Activated naive CD4-positive, alpha-beta T cell treated with anti-CD3 and anti-CD28 coated beads for 36 hours (primary cell): Measurements from ENCODE around the gene PRKN. TPM values are rescaled to one million over a fixed set of nuclear protein-coding genes. Genes with fewer than 3 reads are reported as not detected.

Experiments
- CTCF ChIA-PET: fragments of 350-600 bp; sonication (Branson Sonifier 250); formaldehyde crosslinking; loops from one replicate; lab custom pipeline; 2021; ENCODE audit warnings: antibody characterized with exemption; lab: Charles Lee
- DNase-seq: peaks from one replicate; pipeline ENCODE4 v3.0.0-alpha.2; 2020
- H3K27ac Mint-ChIP-seq: one replicate; pipeline ENCODE4 v1.8.0; 2021; ENCODE audit warnings: mild to moderate bottlenecking, mixed read lengths
- H3K27me3 Mint-ChIP-seq: one replicate; pipeline ENCODE4 v1.8.0; 2021; ENCODE audit warnings: low read depth, mixed read lengths
- H3K36me3 Mint-ChIP-seq: one replicate; pipeline ENCODE4 v1.8.0; 2021; ENCODE audit warnings: low read depth, mixed read lengths
- H3K4me1 Mint-ChIP-seq: one replicate; pipeline ENCODE4 v1.8.0; 2021; ENCODE audit warnings: low read depth, mixed read lengths
- H3K4me3 Mint-ChIP-seq: one replicate; pipeline ENCODE4 v1.8.0; 2021; ENCODE audit warnings: mild to moderate bottlenecking, moderate library complexity, mixed read lengths
- H3K9me3 Mint-ChIP-seq: one replicate; pipeline ENCODE4 v1.8.0; 2021; ENCODE audit warnings: mixed read lengths
- intact Hi-C: fragments of 100-400 bp; cut with micrococcal nuclease; formaldehyde crosslinking; loops from one replicate; pipeline ENCODE4 v1.15.1; 2023
- total RNA-seq, 2 experiments: library from RNA; stranded (reverse); gene quantifications; one replicate each; pipeline ENCODE4 v1.2.3, GENCODE V29; 2021

PRKN gene
- total RNA-seq, 2 experiments from 2014 or later: 0.33 to 0.72 TPM

GRCh38 chr6:161740486-161740885, 987.1 kb downstream of the PRKN start:
- CTCF ChIA-PET: no interaction called here
- H3K27me3 Mint-ChIP-seq: no peaks in the 10 kb centered on the region
- DNase-seq: no peak
- no peaks in the 10 kb centered on the region for H3K36me3 Mint-ChIP-seq
- intact Hi-C loops: no loop called here
- H3K9me3 Mint-ChIP-seq: no peaks in the 10 kb centered on the region
- H3K4me3 Mint-ChIP-seq: no peak overlapping the region
- H3K27ac Mint-ChIP-seq: no peak overlapping the region
- no peaks in the 10 kb centered on the region for H3K4me1 Mint-ChIP-seq

DNA sequence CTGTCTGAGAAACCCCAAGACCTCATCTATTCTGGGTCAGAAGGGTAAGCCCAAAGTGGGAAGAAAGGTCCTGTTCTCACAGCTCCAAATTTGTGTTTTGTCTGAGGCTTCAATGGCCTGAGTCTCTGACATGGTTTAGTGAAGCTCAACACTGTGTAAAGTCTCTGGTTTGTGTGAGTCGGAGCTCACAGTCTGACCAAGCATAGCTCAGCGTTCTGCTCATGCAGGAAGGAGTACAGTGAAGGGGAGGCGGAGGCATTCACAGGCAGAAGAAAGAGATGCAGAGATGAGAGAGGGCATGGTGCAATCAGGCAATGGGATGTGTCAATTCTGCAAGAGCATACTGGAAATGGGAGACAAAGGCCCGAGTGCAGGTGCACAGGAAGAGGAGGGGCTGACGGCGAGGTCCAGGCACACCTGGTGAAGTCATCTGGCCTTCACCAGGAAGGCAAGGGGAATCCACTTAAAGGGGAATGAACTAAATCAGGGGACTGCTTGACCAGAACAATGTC, 990.7 kb downstream of the PRKN start:
- intact Hi-C loops: no loop called here
- Mint-ChIP-seq H3K4me1 (no peaks in the 10 kb centered on the region), H3K27ac (no peak overlapping the region), H3K9me3 (no peaks in the 10 kb centered on the region), H3K4me3 (no peak overlapping the region), H3K27me3 (no peaks in the 10 kb centered on the region), H3K36me3 (no peaks in the 10 kb centered on the region)
- no peak for DNase-seq
- CTCF ChIA-PET: interaction anchor here (0.9 kb wide), 1 partner anchor 13 kb away, joined by 3 read pairs; no protein-coding TSS in a partner anchor

DNA sequence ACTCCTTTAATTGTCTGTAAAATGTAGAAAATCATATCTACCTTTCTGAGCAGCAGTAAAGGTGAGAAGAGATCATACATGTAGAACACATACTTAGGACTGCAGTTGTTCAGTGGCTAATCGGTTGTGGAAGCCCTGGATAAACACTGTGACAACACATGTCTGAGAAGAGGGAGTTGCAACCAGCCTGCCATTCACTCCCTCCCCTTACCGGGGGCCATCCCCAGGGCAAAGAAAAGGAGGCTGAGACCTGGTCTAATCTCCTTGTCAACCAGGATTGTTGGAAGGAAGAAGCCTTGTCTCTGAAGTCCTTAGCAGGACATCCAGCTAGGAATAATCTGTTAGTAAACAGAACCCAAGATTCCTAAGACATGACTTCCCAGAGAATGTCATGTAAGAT, 991.2 kb downstream of the PRKN start:
- CTCF ChIA-PET: no interaction called here

DNA sequence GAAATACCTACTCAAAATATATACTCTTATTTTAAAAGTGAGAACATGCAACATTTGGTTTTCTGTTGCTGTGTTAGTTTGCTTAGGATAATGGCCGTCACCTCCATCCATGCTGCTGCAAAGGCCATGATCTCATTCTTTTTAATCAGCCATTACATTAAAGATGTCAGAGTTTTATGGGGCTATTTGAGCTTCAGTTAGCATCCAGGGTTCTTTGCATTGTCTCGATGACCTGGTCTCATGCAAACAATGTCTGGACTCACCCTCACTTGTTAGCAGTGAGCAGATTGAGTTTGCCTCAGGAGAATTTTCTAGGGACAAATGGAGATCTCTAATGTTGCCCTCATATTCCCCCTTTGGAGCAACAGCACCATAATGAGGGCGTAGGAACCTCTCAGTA, 995.0 kb downstream of the PRKN start:
- intact Hi-C loops: no loop called here
- no peak for DNase-seq
- H3K27me3 Mint-ChIP-seq: no peaks in the 10 kb centered on the region
- no peak overlapping the region for H3K4me3 Mint-ChIP-seq
- no peaks in the 10 kb centered on the region for H3K4me1 Mint-ChIP-seq
- H3K27ac Mint-ChIP-seq: no peak overlapping the region
- CTCF ChIA-PET: no interaction called here
- peaks cover 8% of the 10 kb centered on the region for H3K9me3 Mint-ChIP-seq
- no peaks in the 10 kb centered on the region for H3K36me3 Mint-ChIP-seq

More for the DNA sequence above, 991.2 kb downstream of the PRKN start:
- no peak overlapping the region for H3K4me3 Mint-ChIP-seq
- no peak for DNase-seq
- H3K27ac Mint-ChIP-seq: no peak overlapping the region
- H3K36me3 Mint-ChIP-seq: no peaks in the 10 kb centered on the region
- no peaks in the 10 kb centered on the region for H3K9me3 Mint-ChIP-seq
- intact Hi-C loops: no loop called here
- H3K27me3 Mint-ChIP-seq: no peaks in the 10 kb centered on the region
- H3K4me1 Mint-ChIP-seq: no peaks in the 10 kb centered on the region

- Mint-ChIP-seq H3K27ac (no peak overlapping the region), H3K9me3 (peaks cover 8% of the 10 kb centered on the region), H3K4me1 (no peaks in the 10 kb centered on the region), H3K36me3 (no peaks in the 10 kb centered on the region), H3K27me3 (no peaks in the 10 kb centered on the region), H3K4me3 (no peak overlapping the region)
- intact Hi-C loops: no loop called here
- CTCF ChIA-PET: no interaction called here
- DNase-seq: no peak
Observed at GRCh38 chr6:161727083-161727833, 1000.3 kb downstream of the PRKN start.

DNA sequence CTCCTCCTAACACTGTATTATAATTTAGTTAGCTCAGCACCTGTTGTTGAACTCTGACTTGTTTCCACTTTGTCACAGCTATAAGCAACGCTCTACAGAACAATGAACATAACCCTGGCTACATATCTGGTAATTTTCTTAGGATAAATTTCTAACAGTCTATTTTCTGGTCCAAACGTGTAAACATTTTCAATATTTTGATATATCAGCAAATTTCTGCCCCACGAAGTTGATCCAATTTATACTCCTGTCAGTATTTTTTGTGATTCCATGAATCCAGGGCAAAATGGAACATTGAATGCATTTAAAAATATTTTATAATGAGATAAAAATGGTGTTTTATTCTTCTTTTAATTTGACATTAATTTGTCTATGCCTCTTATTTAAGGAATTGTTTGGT, 1005.2 kb downstream of the PRKN start:
- Mint-ChIP-seq H3K27ac (no peak overlapping the region), H3K27me3 (no peaks in the 10 kb centered on the region), H3K36me3 (no peaks in the 10 kb centered on the region)

DNA sequence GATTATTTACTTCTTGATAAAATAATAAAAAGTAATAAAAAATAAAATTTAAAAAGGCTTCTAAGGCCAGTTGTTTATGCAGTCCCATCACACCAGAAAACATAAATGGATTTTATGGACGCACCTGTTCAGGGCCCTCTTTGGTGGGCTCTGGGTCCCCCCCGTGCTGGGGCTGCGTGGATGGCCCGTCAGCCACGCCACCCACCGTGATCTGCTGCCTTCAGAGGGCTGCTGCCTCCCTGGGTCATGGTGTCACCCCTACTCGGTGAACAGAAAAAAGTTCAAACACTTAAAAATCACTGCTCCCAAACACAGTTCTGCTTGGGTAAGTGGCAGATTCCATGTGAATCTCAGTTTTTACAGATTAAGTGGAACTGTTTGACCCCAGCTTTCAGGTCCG, 1006.1 kb downstream of the PRKN start:
- Mint-ChIP-seq H3K27me3 (no peaks in the 10 kb centered on the region), H3K4me1 (no peaks in the 10 kb centered on the region), H3K27ac (no peak overlapping the region), H3K36me3 (no peaks in the 10 kb centered on the region), H3K9me3 (no peaks in the 10 kb centered on the region), H3K4me3 (no peak overlapping the region)
- CTCF ChIA-PET: no interaction called here
- no peak for DNase-seq
- intact Hi-C loops: no loop called here

More for the DNA sequence above, 1005.2 kb downstream of the PRKN start:
- Mint-ChIP-seq H3K9me3 (no peaks in the 10 kb centered on the region), H3K4me1 (no peaks in the 10 kb centered on the region), H3K4me3 (no peak overlapping the region)
- CTCF ChIA-PET: no interaction called here
- intact Hi-C loops: no loop called here
- DNase-seq: no peak

DNA sequence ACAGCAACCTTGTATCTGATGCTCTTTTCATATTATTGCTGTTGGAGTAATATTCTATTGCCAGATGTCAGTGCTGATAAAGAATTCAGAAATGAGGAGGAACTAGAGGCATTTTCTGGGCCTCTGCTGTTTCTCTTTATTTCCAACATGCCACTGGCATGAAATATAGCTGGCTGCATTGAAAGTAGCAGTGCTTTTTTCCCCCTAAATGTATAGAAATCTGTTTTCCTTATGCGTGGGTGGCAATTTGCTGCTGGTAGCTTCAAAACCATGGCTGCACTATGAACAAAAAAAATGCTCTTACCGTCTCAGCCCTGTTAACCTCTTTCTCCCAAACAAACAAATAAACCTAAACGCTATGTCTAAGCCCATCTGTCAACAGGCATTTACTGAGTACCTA, 1011.4 kb downstream of the PRKN start:
- no peaks in the 10 kb centered on the region for H3K36me3 Mint-ChIP-seq
- H3K27ac Mint-ChIP-seq: no peak overlapping the region
- CTCF ChIA-PET: no interaction called here
- H3K4me1 Mint-ChIP-seq: no peaks in the 10 kb centered on the region
- no peak overlapping the region for H3K4me3 Mint-ChIP-seq
- H3K9me3 Mint-ChIP-seq: no peaks in the 10 kb centered on the region
- DNase-seq: no peak
- H3K27me3 Mint-ChIP-seq: no peaks in the 10 kb centered on the region
- intact Hi-C loops: no loop called here

- H3K4me1 Mint-ChIP-seq: no peaks in the 10 kb centered on the region
- intact Hi-C loops: no loop called here
- H3K27me3 Mint-ChIP-seq: no peaks in the 10 kb centered on the region
- no peak for DNase-seq
- no peak overlapping the region for H3K27ac Mint-ChIP-seq
- CTCF ChIA-PET: no interaction called here
- H3K36me3 Mint-ChIP-seq: no peaks in the 10 kb centered on the region
- H3K4me3 Mint-ChIP-seq: no peak overlapping the region
- no peaks in the 10 kb centered on the region for H3K9me3 Mint-ChIP-seq
Observed at GRCh38 chr6:161711938-161712337, 1015.6 kb downstream of the PRKN start.

DNA sequence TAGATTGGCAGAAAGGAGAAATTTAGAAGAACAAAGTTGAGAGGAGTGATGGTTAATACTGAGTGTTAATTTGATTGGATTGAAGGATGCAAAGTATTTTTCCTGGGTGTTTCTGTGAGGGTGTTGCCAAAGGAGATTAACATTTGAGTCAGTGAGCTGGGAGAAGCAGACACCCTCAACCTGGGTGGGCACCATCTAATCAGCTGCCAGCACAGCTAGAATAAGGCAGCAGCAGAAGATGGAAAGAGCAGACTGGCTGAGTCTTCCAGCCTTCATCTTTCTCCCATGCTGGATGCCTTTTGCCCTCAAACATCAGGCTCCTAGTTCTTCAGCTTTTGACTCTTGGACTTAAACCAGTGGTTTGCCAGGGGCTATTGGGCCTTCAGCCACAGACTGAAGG, 1016.1 kb downstream of the PRKN start:
- Mint-ChIP-seq H3K36me3 (no peaks in the 10 kb centered on the region), H3K4me1 (no peaks in the 10 kb centered on the region), H3K9me3 (no peaks in the 10 kb centered on the region), H3K27ac (no peak overlapping the region), H3K4me3 (no peak overlapping the region), H3K27me3 (no peaks in the 10 kb centered on the region)
- CTCF ChIA-PET: no interaction called here
- no peak for DNase-seq
- intact Hi-C loops: no loop called here

DNA sequence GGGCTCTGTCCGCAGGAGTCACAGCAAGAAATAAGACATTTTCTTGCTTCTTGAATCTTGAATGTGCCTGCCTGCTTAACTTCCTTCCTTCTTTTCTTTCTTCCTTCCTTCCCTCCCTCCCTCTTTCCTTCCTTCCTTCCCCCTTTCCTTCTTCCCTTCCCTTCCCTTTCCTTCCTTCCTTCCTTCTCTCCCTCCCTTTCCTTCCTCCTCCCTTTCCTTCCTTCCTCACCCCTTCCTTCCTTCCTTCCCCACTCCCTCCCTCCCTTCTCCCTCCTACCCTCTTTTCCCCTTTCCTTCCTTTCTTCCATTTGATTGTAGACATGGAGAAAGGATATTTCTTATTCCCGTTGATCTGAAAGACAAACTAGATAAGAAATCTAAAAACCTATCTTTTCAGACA, 1016.9 kb downstream of the PRKN start:
- Mint-ChIP-seq H3K4me1 (no peaks in the 10 kb centered on the region), H3K4me3 (no peak overlapping the region), H3K27me3 (no peaks in the 10 kb centered on the region), H3K9me3 (no peaks in the 10 kb centered on the region), H3K27ac (no peak overlapping the region), H3K36me3 (no peaks in the 10 kb centered on the region)
- no peak for DNase-seq
- CTCF ChIA-PET: no interaction called here
- intact Hi-C loops: no loop called here

DNA sequence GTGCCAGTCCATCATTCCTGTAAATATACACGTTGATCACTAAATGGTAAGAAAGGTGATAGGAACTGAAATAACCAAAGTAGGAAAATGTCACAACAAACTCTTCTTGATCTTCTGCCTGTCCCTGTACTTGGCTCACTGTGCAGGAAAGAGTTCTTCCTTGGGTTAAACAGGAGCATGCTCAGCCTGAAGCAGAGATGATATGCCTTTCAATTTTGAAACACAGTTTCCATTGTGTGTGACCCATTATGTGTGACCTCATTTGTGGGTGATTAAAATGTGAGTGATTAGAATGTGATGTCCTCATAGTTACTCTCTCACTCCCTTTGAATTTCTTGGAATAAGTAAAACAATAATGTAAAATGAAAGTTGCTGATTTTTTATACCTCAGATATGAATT, 1026.5 kb downstream of the PRKN start:
- CTCF ChIA-PET: no interaction called here
- intact Hi-C loops: no loop called here
- Mint-ChIP-seq H3K9me3 (no peaks in the 10 kb centered on the region), H3K4me3 (no peak overlapping the region), H3K36me3 (no peaks in the 10 kb centered on the region), H3K4me1 (no peaks in the 10 kb centered on the region), H3K27ac (no peak overlapping the region), H3K27me3 (no peaks in the 10 kb centered on the region)
- DNase-seq: no peak

DNA sequence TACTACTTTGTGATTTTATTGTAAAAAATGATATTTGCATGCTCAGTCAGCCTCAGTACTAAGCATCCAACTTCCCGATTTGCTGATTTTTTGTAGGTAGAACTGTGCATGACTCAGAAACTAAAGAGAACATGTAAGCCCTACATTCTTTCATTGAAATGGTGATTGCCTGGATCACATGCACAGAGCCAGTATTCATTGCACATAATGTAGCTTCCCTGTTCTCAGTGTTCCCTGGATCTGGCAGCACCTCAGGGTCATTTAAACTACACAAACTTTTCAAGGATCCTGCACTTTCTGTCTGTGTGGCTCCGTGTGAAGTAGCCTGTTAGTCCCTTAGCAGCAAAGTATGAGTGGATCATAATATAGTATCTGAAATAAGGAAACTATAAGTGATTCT, 1030.8 kb downstream of the PRKN start:
- intact Hi-C loops: no loop called here
- Mint-ChIP-seq H3K27me3 (no peaks in the 10 kb centered on the region), H3K36me3 (no peaks in the 10 kb centered on the region), H3K27ac (no peak overlapping the region), H3K9me3 (no peaks in the 10 kb centered on the region), H3K4me1 (no peaks in the 10 kb centered on the region), H3K4me3 (no peak overlapping the region)
- CTCF ChIA-PET: interaction anchor here (1.1 kb wide), 1 partner anchor 278 kb away, joined by 3 read pairs; no protein-coding TSS in a partner anchor
- no peak for DNase-seq
